Bronchial epithelial cell (primary cell): ENCODE measurements around the gene COG2. TPM values are rescaled to one million over a fixed set of nuclear protein-coding genes. Genes with fewer than 3 reads are reported as not detected.

ENCODE experiments used
- DNase-seq: peaks from one replicate; pipeline ENCODE4 v3.0.0-alpha.2; 2010; ENCODE audit warnings: low read depth
- FAIRE-seq: peaks from 2 replicates; lab custom pipeline; 2011; peaks lifted over from hg19 to GRCh38; lab: Jason Lieb, UNC
- H3K27me3 ChIP-seq: 2 replicates; pipeline ENCODE4 v1.5.1; 2011; ENCODE audit warnings: low read length; ENCODE audit not compliant: control insufficient read depth, insufficient read depth
- H3K36me3 ChIP-seq: 2 replicates; pipeline ENCODE4 v1.5.1; 2011; ENCODE audit warnings: low read length; ENCODE audit not compliant: control insufficient read depth, insufficient read depth
- H3K4me3 ChIP-seq: 2 replicates; pipeline ENCODE4 v1.5.1; 2011; ENCODE audit warnings: mild to moderate bottlenecking, low read depth, low read length, control low read depth
- total RNA-seq: library from RNA; depleted of rRNA; stranded (reverse); fragments of >200 nt; gene quantifications from 2 replicates; pipeline ENCODE4 v1.2.1, GENCODE V29; 2014
- TF ChIP-seq, protein P1 (sequence below): IDR thresholded peaks from 2 replicates; pipeline ENCODE4 v1.5.1; 2011; ENCODE audit warnings: mild to moderate bottlenecking, moderate library complexity, low read length, control low read depth, inconsistent platforms; ENCODE audit not compliant: insufficient read depth, severe bottlenecking

COG2 gene
- total RNA-seq, 1 donor from 2014 or later = 16.8 TPM

DNA sequence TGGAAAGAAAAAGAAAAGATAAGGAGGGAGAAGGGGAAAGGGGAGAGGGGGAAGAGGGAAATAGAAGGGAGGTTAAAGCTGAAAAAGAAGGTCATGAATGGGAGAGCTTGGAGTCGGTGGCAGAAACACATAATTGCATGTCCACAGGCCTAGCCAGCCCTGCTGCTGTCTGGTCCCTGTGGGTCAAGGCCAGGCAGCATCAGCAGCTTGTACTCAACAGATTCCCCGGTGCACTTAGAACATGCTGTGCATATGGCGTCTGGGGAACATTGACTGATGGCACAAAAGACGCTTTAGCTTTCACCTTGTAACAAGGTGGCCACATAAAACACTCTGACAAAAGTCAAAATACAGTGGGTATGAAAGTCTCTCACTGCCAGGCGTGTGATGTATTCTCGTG is 25.9 kb downstream of the COG2 start:
- H3K36me3 ChIP-seq = peaks cover 16% of the 10 kb centered on the region
- no peak overlapping the region for H3K4me3 ChIP-seq
- TF ChIP-seq, protein P1, sequence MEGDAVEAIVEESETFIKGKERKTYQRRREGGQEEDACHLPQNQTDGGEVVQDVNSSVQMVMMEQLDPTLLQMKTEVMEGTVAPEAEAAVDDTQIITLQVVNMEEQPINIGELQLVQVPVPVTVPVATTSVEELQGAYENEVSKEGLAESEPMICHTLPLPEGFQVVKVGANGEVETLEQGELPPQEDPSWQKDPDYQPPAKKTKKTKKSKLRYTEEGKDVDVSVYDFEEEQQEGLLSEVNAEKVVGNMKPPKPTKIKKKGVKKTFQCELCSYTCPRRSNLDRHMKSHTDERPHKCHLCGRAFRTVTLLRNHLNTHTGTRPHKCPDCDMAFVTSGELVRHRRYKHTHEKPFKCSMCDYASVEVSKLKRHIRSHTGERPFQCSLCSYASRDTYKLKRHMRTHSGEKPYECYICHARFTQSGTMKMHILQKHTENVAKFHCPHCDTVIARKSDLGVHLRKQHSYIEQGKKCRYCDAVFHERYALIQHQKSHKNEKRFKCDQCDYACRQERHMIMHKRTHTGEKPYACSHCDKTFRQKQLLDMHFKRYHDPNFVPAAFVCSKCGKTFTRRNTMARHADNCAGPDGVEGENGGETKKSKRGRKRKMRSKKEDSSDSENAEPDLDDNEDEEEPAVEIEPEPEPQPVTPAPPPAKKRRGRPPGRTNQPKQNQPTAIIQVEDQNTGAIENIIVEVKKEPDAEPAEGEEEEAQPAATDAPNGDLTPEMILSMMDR = no peak
- H3K27me3 ChIP-seq = no peaks in the 10 kb centered on the region
- FAIRE-seq (no peak), DNase-seq (no peak)

DNA sequence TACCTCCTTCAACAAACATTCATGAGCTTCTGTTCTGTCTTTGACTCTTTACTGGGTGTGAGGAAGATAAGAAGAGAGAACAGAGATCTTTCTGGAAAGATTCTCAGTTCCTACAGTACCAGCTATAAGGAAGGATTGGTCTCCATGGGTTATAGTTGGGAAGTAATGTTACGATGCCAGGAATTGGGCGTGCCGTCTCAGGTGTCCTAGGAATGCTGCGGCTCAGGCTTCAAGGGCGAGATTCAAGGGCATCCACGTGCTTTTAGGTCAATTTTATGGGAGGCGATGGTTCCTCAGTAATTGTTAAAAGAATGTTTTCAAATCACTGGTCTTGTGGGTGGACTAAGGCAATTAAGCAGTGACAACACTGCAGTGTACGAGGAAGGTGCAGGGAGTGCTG is 27.3 kb downstream of the COG2 start:
- no peaks in the 10 kb centered on the region for H3K27me3 ChIP-seq
- H3K4me3 ChIP-seq = no peak overlapping the region
- DNase-seq (no peak), FAIRE-seq (no peak)
- peaks cover 16% of the 10 kb centered on the region for H3K36me3 ChIP-seq
- TF ChIP-seq, protein P1 = no peak

DNA sequence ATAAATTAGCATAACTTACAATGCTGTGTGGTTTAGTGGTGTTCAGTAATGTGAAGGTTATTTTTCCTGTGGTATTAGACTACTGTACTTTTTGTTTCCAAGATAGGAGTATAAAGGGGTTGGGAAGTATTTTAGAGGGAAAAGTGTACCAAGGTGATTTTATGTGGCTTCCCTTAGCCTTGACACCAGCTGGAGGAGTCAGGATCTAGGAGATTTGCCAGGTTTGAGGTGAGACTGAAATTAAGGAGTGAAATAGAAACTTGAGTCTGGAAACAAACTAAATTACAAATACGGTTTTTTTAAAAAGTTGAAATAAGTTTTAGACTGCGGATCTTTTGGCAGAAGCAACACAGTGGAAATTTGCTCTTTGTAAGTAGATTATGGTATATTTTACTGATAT is 32.3 kb downstream of the COG2 start:
- Histone ChIP-seq H3K36me3 (peaks cover 6% of the 10 kb centered on the region), H3K27me3 (no peaks in the 10 kb centered on the region), H3K4me3 (no peak overlapping the region)
- TF ChIP-seq, protein P1 = no peak
- no peak for DNase-seq
- no peak for FAIRE-seq

DNA sequence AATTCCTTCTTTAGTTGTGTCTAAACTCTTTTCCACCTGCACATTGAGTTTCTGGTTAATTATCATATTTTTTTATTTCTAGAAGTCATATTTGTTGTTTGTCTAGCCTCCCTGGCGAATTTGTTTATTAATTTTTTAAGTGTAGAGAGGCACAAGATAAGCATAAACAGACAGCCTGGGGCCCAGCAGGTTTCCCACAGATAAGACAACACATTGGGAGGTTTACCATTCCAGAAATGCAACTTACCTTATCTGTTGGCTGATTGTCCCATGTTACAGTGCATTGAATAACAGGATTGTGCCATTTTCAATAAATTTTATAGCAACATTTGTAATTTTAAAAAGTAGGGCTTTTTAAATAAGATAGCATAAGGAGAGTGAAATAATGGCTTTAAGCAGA is 34.9 kb downstream of the COG2 start:
- Histone ChIP-seq H3K4me3 (no peak overlapping the region), H3K36me3 (peaks cover 6% of the 10 kb centered on the region), H3K27me3 (no peaks in the 10 kb centered on the region)
- TF ChIP-seq, protein P1 = no peak
- FAIRE-seq = no peak
- DNase-seq = no peak

DNA sequence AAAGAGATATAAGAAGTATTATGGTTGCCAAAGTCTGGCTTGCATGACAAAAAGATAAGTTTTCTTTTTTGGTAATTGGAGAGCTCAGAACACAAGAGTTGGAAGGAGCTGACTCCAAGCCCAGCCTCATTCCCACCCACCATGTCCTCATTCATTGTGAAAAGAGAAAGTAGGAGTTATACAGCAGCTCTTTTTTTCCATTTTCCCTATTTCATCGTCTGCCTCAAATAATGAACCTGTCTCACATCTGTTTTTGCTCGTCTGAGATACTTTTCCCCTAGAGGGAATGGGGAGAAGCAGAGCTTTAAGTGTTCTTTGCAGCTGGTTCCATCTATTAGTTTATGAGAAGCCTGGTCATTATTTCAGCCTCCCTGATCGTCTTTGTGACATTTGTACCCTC is 36.9 kb downstream of the COG2 start:
- no peak for DNase-seq
- no peak for FAIRE-seq
- TF ChIP-seq, protein P1 = no peak
- Histone ChIP-seq H3K4me3 (no peak overlapping the region), H3K27me3 (no peaks in the 10 kb centered on the region), H3K36me3 (peaks cover 2% of the 10 kb centered on the region)

DNA sequence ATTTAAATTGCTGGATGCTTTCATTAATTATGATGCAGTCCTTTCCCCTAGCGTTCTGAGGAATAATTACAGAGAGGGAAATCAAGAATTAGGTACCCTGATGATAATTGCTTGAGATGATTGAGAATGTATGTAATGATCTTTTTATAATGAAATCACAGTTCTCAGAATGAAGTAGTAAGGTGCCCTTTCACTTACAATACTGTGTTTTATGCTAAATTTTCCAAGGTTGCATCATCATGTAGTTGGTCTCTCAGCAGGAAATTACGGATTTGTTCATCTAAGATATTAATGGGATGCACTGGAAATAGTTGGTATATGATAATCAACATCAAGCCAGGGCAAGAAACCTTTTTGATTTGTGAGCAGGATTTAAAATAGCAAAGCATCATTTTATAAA is 37.5 kb downstream of the COG2 start:
- H3K36me3 ChIP-seq = peaks cover 2% of the 10 kb centered on the region
- TF ChIP-seq, protein P1 = no peak
- H3K4me3 ChIP-seq = no peak overlapping the region
- no peaks in the 10 kb centered on the region for H3K27me3 ChIP-seq
- DNase-seq (no peak), FAIRE-seq (no peak)
